ENCODE results near the gene ANXA9. TPM values are rescaled to one million over a fixed set of nuclear protein-coding genes. Genes with fewer than 3 reads are reported as not detected.

ANXA9 gene
- total RNA-seq, 1 experiment from 2014 or later, result 2.7 TPM

GRCh38 chr1:151024540-151025146, 42.6 kb downstream of the ANXA9 start:
- no peak overlapping the region for H3K4me2 ChIP-seq (ENCODE audit: low read length)
- CTCF ChIA-PET, result interaction anchor here (0.6 to 2.0 kb wide), 8 partner anchors 18 to 685 kb away, joined by 3 to 6 read pairs (median 4); partner anchors contain the start of genes MINDY1 and ZNF687
- BruUV-seq (replicated peaks), result no TSS peak
- no peaks in the 10 kb centered on the region for H3K79me2 ChIP-seq (ENCODE audit: insufficient read depth, low read length)
- no peaks in the 10 kb centered on the region for H3K27me3 ChIP-seq (ENCODE audit: insufficient read depth, low read length)
- H2AFZ ChIP-seq (ENCODE audit: low read depth, low read length, poor library complexity, severe bottlenecking), result no peak overlapping the region
- DNase-seq (ENCODE audit: low read depth, low spot score) (peak; percentile 46), ATAC-seq (peak; percentile 99)
- H3K4me3 ChIP-seq (replicated peaks in 1 of 2; ENCODE audit: low read depth in 1 of 2, low read length in 2 of 2), result no peak overlapping the region
- no peaks in the 10 kb centered on the region for H3K4me1 ChIP-seq (ENCODE audit: control insufficient read depth in 1 of 2, insufficient read depth in 2 of 2, low read length in 2 of 2)
- H3K9ac ChIP-seq (ENCODE audit: low read length), result no peak overlapping the region
- POLR2A ChIA-PET, result no interaction called here
- H3K9me3 ChIP-seq (ENCODE audit: control insufficient read depth in 1 of 2, insufficient read depth in 1 of 2, low read depth in 1 of 2, low read length in 2 of 2), result no peaks in the 10 kb centered on the region
- no peak overlapping the region for H3K27ac ChIP-seq (ENCODE audit: low read depth, low read length)
- intact Hi-C loops (cut with micrococcal nuclease), result loop anchor here (1.0 to 10.0 kb wide), 3 partner anchors 33 to 220 kb away; partner anchors contain the start of genes CDC42SE1 and TNFAIP8L2
- peak; percentile 67 to 75 (median 74) for TF ChIP-seq CTCF (IDR thresholded peaks at IDR 0.05 in 2 of 3, conservative IDR thresholded peaks at IDR 0.05 in 1 of 3; ENCODE audit: borderline replicate concordance in 1 of 3, insufficient read depth in 1 of 3, low read depth in 2 of 3, low read length in 2 of 3)
- TF ChIP-seq RAD21 (IDR thresholded peaks at IDR 0.05; ENCODE audit: low read depth), result peak; percentile 81
- no peak for TF ChIP-seq ZFX (IDR thresholded peaks at IDR 0.05)
- H4K20me1 ChIP-seq (ENCODE audit: insufficient read depth), result no peaks in the 10 kb centered on the region
- H3K9me2 ChIP-seq (ENCODE audit: insufficient read depth), result no peaks in the 10 kb centered on the region
- RAD21 ChIA-PET (ENCODE audit: low non-redundant PET in 1 of 2, low total read pairs in 2 of 2, uncharacterized antibody in 2 of 2, unreplicated experiment in 2 of 2), result interaction anchor here in 1 of 2 experiments (0.8 kb wide), 1 partner anchor 75 kb away, joined by 3 read pairs; no protein-coding TSS in a partner anchor
- peaks cover 9 to 10% of the 10 kb centered on the region in 2 experiments; a peak in 2 of 4 replicates for H3K36me3 ChIP-seq (ENCODE audit: control insufficient read depth in 1 of 2, insufficient read depth in 2 of 2, low read length in 2 of 2)

- Histone ChIP-seq H3K4me2 (ENCODE audit: low read length) (no peak overlapping the region), H3K9ac (ENCODE audit: low read length) (no peak overlapping the region), H3K79me2 (ENCODE audit: insufficient read depth, low read length) (no peaks in the 10 kb centered on the region), H3K27ac (ENCODE audit: low read depth, low read length) (no peak overlapping the region), H3K9me3 (ENCODE audit: control insufficient read depth in 1 of 2, insufficient read depth in 1 of 2, low read depth in 1 of 2, low read length in 2 of 2) (no peaks in the 10 kb centered on the region), H4K20me1 (ENCODE audit: insufficient read depth) (no peaks in the 10 kb centered on the region), H3K9me2 (ENCODE audit: insufficient read depth) (no peaks in the 10 kb centered on the region), H3K4me3 (replicated peaks in 1 of 2; ENCODE audit: low read depth in 1 of 2, low read length in 2 of 2) (no peak overlapping the region), H3K4me1 (ENCODE audit: control insufficient read depth in 1 of 2, insufficient read depth in 2 of 2, low read length in 2 of 2) (no peaks in the 10 kb centered on the region), H3K36me3 (ENCODE audit: control insufficient read depth in 1 of 2, insufficient read depth in 2 of 2, low read length in 2 of 2) (peaks cover 10 to 13% of the 10 kb centered on the region in 2 experiments; a peak in 2 of 4 replicates), H2AFZ (ENCODE audit: low read depth, low read length, poor library complexity, severe bottlenecking) (no peak overlapping the region), H3K27me3 (ENCODE audit: insufficient read depth, low read length) (no peaks in the 10 kb centered on the region)
- RAD21 ChIA-PET (ENCODE audit: low non-redundant PET in 1 of 2, low total read pairs in 2 of 2, uncharacterized antibody in 2 of 2, unreplicated experiment in 2 of 2), result no interaction called here
- TF ChIP-seq POLR2A (IDR thresholded peaks at IDR 0.05; ENCODE audit: borderline replicate concordance, extremely low read depth, insufficient read depth, insufficient read length) (no peak), CBX3 (IDR thresholded peaks at IDR 0.05; ENCODE audit: low read depth) (no peak), ZBTB33 (IDR thresholded peaks at IDR 0.05; ENCODE audit: extremely low read depth, insufficient replicate concordance, low read length) (no peak), SIN3A (IDR thresholded peaks at IDR 0.05; ENCODE audit: low read depth) (no peak)
- POLR2A ChIA-PET, result no interaction called here
- CTCF ChIA-PET, result no interaction called here
- no TSS peak for BruUV-seq (replicated peaks)
- intact Hi-C loops (cut with micrococcal nuclease), result loop anchor here (10.0 kb wide), 1 partner anchor 218 kb away; no protein-coding TSS in a partner anchor
- DNase-seq (ENCODE audit: low read depth, low spot score) (no peak), ATAC-seq (no peak)
These were observed 44.4 kb downstream of the ANXA9 start for GRCh38 chr1:151026460-151026859.
